ENCODE measurements around the gene LRP4. TPM values are rescaled to one million over a fixed set of nuclear protein-coding genes. Genes with fewer than 3 reads are reported as not detected.

The LRP4 gene
- total RNA-seq, 5 donors from 2014 or later (not counting 1 experiment from before 2014, with no cell fraction given), result 0.06 to 0.26 (median 0.13) TPM; not detected in 2

GRCh38 chr11:46808799-46809431 lies 109.4 kb downstream of the LRP4 start:
- CTCF ChIA-PET, result interaction anchor here in 1 of 2 donors (1.1 kb wide), 1 partner anchor 319 kb away, joined by 3 read pairs; no protein-coding TSS in a partner anchor
- ATAC-seq (replicated peaks in 1 of 4) (peak in 2 of 4 experiments; percentile 47 to 55), DNase-seq (peak in 1 of 35 experiments; percentile 31)
- Mint-ChIP-seq H3K9me3 (no peaks in the 10 kb centered on the region), H3K4me1 (peaks cover 0 to 3% (median 3%) of the 10 kb centered on the region in 3 donors), H3K4me3 (no peak overlapping the region), H3K36me3 (peaks cover 41% of the 10 kb centered on the region), H3K27me3 (no peaks in the 10 kb centered on the region), H3K27ac (no peak overlapping the region)
- H3K4me1 ChIP-seq (ENCODE audit: control insufficient read depth in 1 of 2, extremely low read depth in 1 of 2, insufficient read depth in 2 of 2, low read length in 2 of 2), result no peaks in the 10 kb centered on the region
- no peaks in the 10 kb centered on the region for H3K9me3 ChIP-seq
- H3K36me3 ChIP-seq (ENCODE audit: control insufficient read depth in 2 of 2, extremely low read depth in 1 of 2, insufficient read depth in 1 of 2, low read length in 1 of 2), result peaks cover 0 to 40% of the 10 kb centered on the region in 2 donors
- no peak overlapping the region for H3K4me3 ChIP-seq (ENCODE audit: control insufficient read depth in 1 of 2, extremely low read depth in 1 of 2, low read length in 1 of 2)
- H3K27me3 ChIP-seq (replicated peaks in 1 of 2; ENCODE audit: control insufficient read depth in 2 of 2, extremely low read depth in 1 of 2, insufficient read depth in 2 of 2, low read length in 1 of 2), result no peaks in the 10 kb centered on the region
- WGBS (ENCODE audit: insufficient coverage), result no CpG with 5 or more reads among the region's 3 CpGs
- POLR2A ChIA-PET, result interaction anchor here in 1 of 2 donors (0.6 kb wide), 1 partner anchor 315 kb away, joined by 3 read pairs; no protein-coding TSS in a partner anchor
- H3K27ac ChIP-seq (ENCODE audit: low read length), result no peak overlapping the region

Other genes starting within 250 kb of the LRP4 start
- 10 to 100 TPM; 64.6 to 71.8 (median 70.3) TPM for gene ARHGAP1, start 217.9 kb downstream of the LRP4 start, total RNA-seq
- gene ZNF408, start 217.5 kb downstream of the LRP4 start, total RNA-seq, result 10 to 100 TPM in 4 of 5 donors, 1 to 10 TPM in 1; 6.1 to 22.4 (median 19.7) TPM
- gene F2, start 199.3 kb downstream of the LRP4 start, total RNA-seq, result under 1 TPM in 4 of 5 donors, not detected in 1; 0.26 to 0.85 (median 0.57) TPM
- 10 to 100 TPM; 34.8 to 44.6 (median 38.0) TPM for gene CKAP5, start 72.3 kb downstream of the LRP4 start, total RNA-seq
- gene CSTPP1, start 18.2 kb upstream of the LRP4 start, total RNA-seq, result 10 to 100 TPM; 13.3 to 16.9 (median 15.0) TPM